Keratinocyte (primary cell): ENCODE results near the gene SLCO4C1. TPM values are rescaled to one million over a fixed set of nuclear protein-coding genes. Genes with fewer than 3 reads are reported as not detected.

Source experiments
- DNase-seq: peaks from one replicate; pipeline ENCODE4 v3.0.0-alpha.2; 2011; ENCODE audit warnings: low read depth, missing footprints, low spot score
- FAIRE-seq: peaks from 2 replicates; lab custom pipeline; 2011; peaks lifted over from hg19 to GRCh38; lab: Jason Lieb, UNC
- H2AFZ ChIP-seq: 2 replicates; pipeline ENCODE4 v1.6.0; 2012; ENCODE audit warnings: low read length, control low read depth, inconsistent platforms; ENCODE audit not compliant: control insufficient read depth
- H3K27ac ChIP-seq: 2 replicates; pipeline ENCODE4 v1.5.1; 2011; ENCODE audit warnings: low read length; ENCODE audit not compliant: control insufficient read depth, insufficient read depth
- H3K27me3 ChIP-seq: 3 replicates; pipeline ENCODE4 v1.6.0; 2011; ENCODE audit warnings: low read length; ENCODE audit not compliant: control insufficient read depth, insufficient read depth; ENCODE audit errors: extremely low read depth
- H3K36me3 ChIP-seq, 2 experiments: 2 replicates in 1 of 2; 3 replicates in 1 of 2; pipeline ENCODE4 v1.5.1; 2011; ENCODE audit warnings: low read length in 2 of 2, mild to moderate bottlenecking in 1 of 2; ENCODE audit not compliant: control insufficient read depth in 2 of 2, insufficient read depth in 2 of 2; ENCODE audit errors: extremely low read depth in 1 of 2
- H3K4me1 ChIP-seq: 3 replicates; pipeline ENCODE4 v1.5.1; 2011; ENCODE audit warnings: low read length; ENCODE audit not compliant: control insufficient read depth, insufficient read depth; ENCODE audit errors: extremely low read depth
- H3K4me2 ChIP-seq: 3 replicates; pipeline ENCODE4 v1.6.0; 2011; ENCODE audit warnings: low read depth, low read length; ENCODE audit not compliant: control insufficient read depth, insufficient read depth; ENCODE audit errors: extremely low read depth
- H3K4me3 ChIP-seq, 3 experiments: fragments of 200-600 bp in 1 of 3; sonication (generic) in 1 of 3; 2 replicates in 2 of 3; 3 replicates in 1 of 3; pipeline ENCODE4 v1.5.1; 2011 to 2016; ENCODE audit warnings: low read length in 3 of 3, mild to moderate bottlenecking in 3 of 3, control low read depth in 2 of 3, inconsistent platforms in 1 of 3, low read depth in 1 of 3, mixed read lengths in 1 of 3, mixed run types in 1 of 3, moderate library complexity in 1 of 3; ENCODE audit not compliant: control insufficient read depth in 2 of 3, insufficient read depth in 2 of 3; ENCODE audit errors: extremely low read depth in 1 of 3
- H3K79me2 ChIP-seq: 2 replicates; pipeline ENCODE4 v1.6.0; 2012; ENCODE audit warnings: low read length; ENCODE audit not compliant: control insufficient read depth, insufficient read depth
- H3K9ac ChIP-seq: 3 replicates; pipeline ENCODE4 v1.6.0; 2011; ENCODE audit warnings: low read length; ENCODE audit not compliant: control insufficient read depth, insufficient read depth; ENCODE audit errors: extremely low read depth
- H3K9me1 ChIP-seq: 3 replicates; pipeline ENCODE4 v1.6.0; 2011; ENCODE audit warnings: low read length; ENCODE audit not compliant: control insufficient read depth, insufficient read depth; ENCODE audit errors: extremely low read depth
- H3K9me3 ChIP-seq: 2 replicates; pipeline ENCODE4 v1.5.1; 2012; ENCODE audit warnings: low read depth, low read length; ENCODE audit not compliant: control insufficient read depth
- H4K20me1 ChIP-seq: 3 replicates; pipeline ENCODE4 v1.6.0; 2011; ENCODE audit warnings: low read length; ENCODE audit not compliant: control insufficient read depth, insufficient read depth; ENCODE audit errors: extremely low read depth
- CTCF ChIP-seq, 3 experiments: IDR thresholded peaks in 1 of 3; conservative IDR thresholded peaks in 1 of 3; optimal IDR thresholded peaks in 1 of 3; 2 replicates in 2 of 3; 3 replicates in 1 of 3; pipeline versions ENCODE3 to v1.5.1; 2011; ENCODE audit warnings: low read length in 3 of 3, mild to moderate bottlenecking in 3 of 3, moderate library complexity in 2 of 3, control low read depth in 1 of 3, inconsistent platforms in 1 of 3; ENCODE audit not compliant: insufficient read depth in 2 of 3; ENCODE audit errors: extremely low read depth in 1 of 3
- EZH2 ChIP-seq: IDR thresholded peaks from one replicate; pipeline ENCODE4 v1.6.1; 2012; ENCODE audit warnings: inconsistent platforms, mild to moderate bottlenecking, low read length, moderate library complexity
- dilution Hi-C: fragments of 300-500 bp; cut with MboI; formaldehyde crosslinking; loops from one replicate; pipeline ENCODE4 v1.7.0; 2020; ENCODE audit warnings: low sequenced_read_pairs; ENCODE audit not compliant: extremely low pct_ligation_motif_present
- polyA plus RNA-seq, 5 experiments: library from polyadenylated mRNA; depleted of rRNA in 3 of 5; stranded (reverse) in 3 of 5; stranded (forward) in 1 of 5; unstranded in 1 of 5; fragments of >200 nt; gene quantifications; 1 replicate in 1 of 5; 2 replicates in 3 of 5; 3 replicates in 1 of 5; pipeline versions ENCODE4 v1.2.1 to v1.2.3, GENCODE V29; 2011 to 2012; ENCODE audit warnings: missing spikeins in 2 of 5, low read depth in 1 of 5, low replicate concordance in 1 of 5

The SLCO4C1 gene
- polyA plus RNA-seq, 1 donor (not counting 4 experiments of a cell fraction or from before 2014, with no cell fraction given): 0.01 TPM

GRCh38 chr5:102196481-102196880, 99.6 kb downstream of the SLCO4C1 start:
- H3K27ac ChIP-seq: no peak overlapping the region
- no peaks in the 10 kb centered on the region for H3K79me2 ChIP-seq
- H3K4me1 ChIP-seq: no peaks in the 10 kb centered on the region
- no peak for DNase-seq
- no peaks in the 10 kb centered on the region for H3K9me1 ChIP-seq
- FAIRE-seq: no peak
- no peaks in the 10 kb centered on the region for H3K36me3 ChIP-seq
- no peak overlapping the region for H3K4me3 ChIP-seq
- H3K9ac ChIP-seq: no peak overlapping the region
- dilution Hi-C loops: no loop called here
- peaks cover 2% of the 10 kb centered on the region for H3K9me3 ChIP-seq
- no peak overlapping the region for H2AFZ ChIP-seq
- no peak overlapping the region for H3K4me2 ChIP-seq
- TF ChIP-seq EZH2 (no peak), CTCF (optimal IDR thresholded peaks at IDR 0.05 in 1 of 3, IDR thresholded peaks at IDR 0.05 in 1 of 3, conservative IDR thresholded peaks at IDR 0.05 in 1 of 3; ENCODE audit: extremely low read depth in 1 of 3, insufficient read depth in 2 of 3, low read length in 3 of 3) (no peak)
- H3K27me3 ChIP-seq: no peaks in the 10 kb centered on the region
- no peaks in the 10 kb centered on the region for H4K20me1 ChIP-seq

Other genes starting within 250 kb of the SLCO4C1 start
- gene SLCO6A1, start 202.7 kb upstream of the SLCO4C1 start, polyA plus RNA-seq: not detected in 3 replicates